ENCODE data around the gene HMCN2.

DNA sequence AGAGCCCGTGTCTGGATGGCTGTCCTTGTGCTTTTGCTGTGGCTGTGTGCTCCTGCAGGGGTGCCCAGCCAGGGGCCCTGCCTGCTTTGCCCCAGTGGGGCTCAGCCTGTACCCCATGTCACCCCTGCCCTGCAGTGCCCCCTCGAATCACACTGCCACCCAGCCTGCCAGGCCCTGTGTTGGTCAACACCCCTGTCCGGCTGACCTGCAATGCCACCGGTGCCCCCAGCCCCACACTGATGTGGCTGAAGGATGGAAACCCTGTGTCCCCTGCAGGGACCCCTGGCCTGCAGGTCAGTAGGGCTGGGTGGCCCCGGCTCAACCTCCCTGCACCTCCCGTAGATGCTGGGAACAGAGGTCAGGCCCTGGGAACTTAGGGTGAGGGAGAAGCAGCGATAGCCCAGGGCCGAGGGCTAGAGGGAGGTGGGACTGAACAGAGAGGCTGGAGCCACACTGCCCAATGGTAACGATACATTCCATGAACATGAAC, 96.4 kb downstream of the HMCN2 start:
- TF ChIP-seq ESRRA (CRISPR knock-in tag; IDR thresholded peaks at IDR 0.05; ENCODE audit: borderline replicate concordance), result no peak
- TF ChIP-seq CTCF (IDR thresholded peaks at IDR 0.05), result no peak
- TF ChIP-seq NFYB (CRISPR knock-in tag; conservative IDR thresholded peaks at IDR 0.05; ENCODE audit: low read depth), result no peak
- TF ChIP-seq ZNF396 (CRISPR knock-in tag; IDR thresholded peaks at IDR 0.05; ENCODE audit: borderline replicate concordance), result no peak
- no peak for TF ChIP-seq ZNF138 (CRISPR knock-in tag; conservative IDR thresholded peaks at IDR 0.05)
- TF ChIP-seq, protein P1, sequence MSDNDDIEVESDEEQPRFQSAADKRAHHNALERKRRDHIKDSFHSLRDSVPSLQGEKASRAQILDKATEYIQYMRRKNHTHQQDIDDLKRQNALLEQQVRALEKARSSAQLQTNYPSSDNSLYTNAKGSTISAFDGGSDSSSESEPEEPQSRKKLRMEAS (CRISPR knock-in tag; IDR thresholded peaks at IDR 0.05), result no peak
- TF ChIP-seq CREM (CRISPR knock-in tag; IDR thresholded peaks at IDR 0.05), result no peak
- no peak for TF ChIP-seq SP1 (CRISPR knock-in tag; conservative IDR thresholded peaks at IDR 0.05)
- no peak for TF ChIP-seq NR2C2 (CRISPR knock-in tag; IDR thresholded peaks at IDR 0.05)
- TF ChIP-seq, protein P2, sequence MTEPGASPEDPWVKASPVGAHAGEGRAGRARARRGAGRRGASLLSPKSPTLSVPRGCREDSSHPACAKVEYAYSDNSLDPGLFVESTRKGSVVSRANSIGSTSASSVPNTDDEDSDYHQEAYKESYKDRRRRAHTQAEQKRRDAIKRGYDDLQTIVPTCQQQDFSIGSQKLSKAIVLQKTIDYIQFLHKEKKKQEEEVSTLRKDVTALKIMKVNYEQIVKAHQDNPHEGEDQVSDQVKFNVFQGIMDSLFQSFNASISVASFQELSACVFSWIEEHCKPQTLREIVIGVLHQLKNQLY (CRISPR knock-in tag; IDR thresholded peaks at IDR 0.05), result no peak
- TF ChIP-seq ETV6 (CRISPR knock-in tag; IDR thresholded peaks at IDR 0.05), result no peak

Data from WTC11 (cell line).